B cell (primary cell): ENCODE measurements around the gene NDUFS7. TPM values are rescaled to one million over a fixed set of nuclear protein-coding genes. Genes with fewer than 3 reads are reported as not detected.

Experiments used
- ATAC-seq: fragments of 200-7000 bp; cut with Tn5 transposase; one replicate; pipeline ENCODE4 v1.10.0; 2021; ENCODE audit warnings: low read depth, mild to moderate bottlenecking, moderate number of reproducible peaks, moderate library complexity
- CTCF ChIA-PET: fragments of 350-600 bp; sonication (Branson Sonifier 250); formaldehyde crosslinking; loops from one replicate; lab custom pipeline; 2021; ENCODE audit warnings: antibody characterized with exemption, inconsistent platforms; lab: Charles Lee
- POLR2A ChIA-PET: fragments of 350-600 bp; sonication (Branson Sonifier 250); formaldehyde crosslinking; loops from one replicate; lab custom pipeline; 2021; ENCODE audit warnings: antibody characterized with exemption; lab: Charles Lee
- DNase-seq: peaks from one replicate; pipeline ENCODE4 v3.0.0; 2013
- H2AFZ ChIP-seq: 2 replicates; pipeline ENCODE4 v1.6.1; 2012; ENCODE audit warnings: mild to moderate bottlenecking, low read depth, low read length; ENCODE audit not compliant: insufficient read depth, poor library complexity, severe bottlenecking
- H3K27ac ChIP-seq, 2 donors: 1 replicate in 1 of 2; 2 replicates in 1 of 2; pipeline ENCODE4 v1.5.1; 2012 to 2013; ENCODE audit warnings: low read length in 2 of 2, mild to moderate bottlenecking in 2 of 2, moderate library complexity in 1 of 2
- H3K27me3 ChIP-seq, 4 experiments: fragments of 200-600 bp in 1 of 4; sonication (generic) in 1 of 4; replicated peaks in 1 of 4; 1 replicate in 2 of 4; 2 replicates in 2 of 4; pipeline versions ENCODE4 v1.6.1 to v1.7.0; 2013 to 2016; ENCODE audit warnings: low read length in 3 of 4, mild to moderate bottlenecking in 2 of 4, mixed read lengths in 1 of 4, moderate library complexity in 1 of 4; ENCODE audit not compliant: insufficient read depth in 4 of 4, control insufficient read depth in 3 of 4; ENCODE audit errors: control extremely low read depth in 1 of 4
- H3K36me3 ChIP-seq, 2 experiments: replicated peaks in 1 of 2; 1 replicate in 1 of 2; 2 replicates in 1 of 2; pipeline versions ENCODE4 v1.6.1 to v1.7.1; 2013; ENCODE audit warnings: low read length in 1 of 2; ENCODE audit not compliant: insufficient read depth in 2 of 2, control insufficient read depth in 1 of 2; ENCODE audit errors: control extremely low read depth in 1 of 2, extremely low read depth in 1 of 2
- H3K4me1 ChIP-seq, 2 donors: fragments of 200-600 bp in 1 of 2; sonication (generic) in 1 of 2; 1 replicate in 1 of 2; 2 replicates in 1 of 2; pipeline versions ENCODE4 v1.5.1 to v1.6.1; 2013 to 2017; ENCODE audit warnings: low read length in 2 of 2; ENCODE audit not compliant: control insufficient read depth in 2 of 2, insufficient read depth in 2 of 2
- H3K4me2 ChIP-seq: replicated peaks from 2 replicates; pipeline ENCODE3; 2012; ENCODE audit warnings: mild to moderate bottlenecking, low read depth, low read length; ENCODE audit not compliant: poor library complexity, severe bottlenecking
- H3K4me3 ChIP-seq, 5 experiments: fragments of 200-600 bp in 1 of 5; sonication (generic) in 1 of 5; 1 replicate in 3 of 5; 2 replicates in 2 of 5; pipeline versions ENCODE4 v1.5.1 to v1.7.0; 2011 to 2016; ENCODE audit warnings: low read length in 4 of 5, mild to moderate bottlenecking in 4 of 5, low read depth in 2 of 5, control low read depth in 1 of 5, moderate library complexity in 1 of 5; ENCODE audit not compliant: insufficient read depth in 1 of 5; ENCODE audit errors: control extremely low read depth in 1 of 5, extremely low read depth in 1 of 5
- H3K79me2 ChIP-seq: fragments of 200-600 bp; sonication (generic); one replicate; pipeline ENCODE4 v1.6.0; 2016; ENCODE audit warnings: low read length; ENCODE audit not compliant: control insufficient read depth, insufficient read depth
- H3K9ac ChIP-seq: fragments of 200-600 bp; sonication (generic); 2 replicates; pipeline ENCODE4 v1.6.1; 2017; ENCODE audit warnings: mild to moderate bottlenecking, low read length, moderate library complexity
- H3K9me3 ChIP-seq, 3 donors: one replicate each; pipeline versions ENCODE4 v1.6.1 to v1.7.1; 2013; ENCODE audit warnings: low read length in 2 of 3; ENCODE audit not compliant: control insufficient read depth in 2 of 3, insufficient read depth in 1 of 3; ENCODE audit errors: control extremely low read depth in 1 of 3
- H4K20me1 ChIP-seq: 2 replicates; pipeline ENCODE4 v1.6.0; 2012; ENCODE audit warnings: mild to moderate bottlenecking, low read length; ENCODE audit not compliant: insufficient read depth, control insufficient read depth, poor library complexity, severe bottlenecking
- H3K27ac Mint-ChIP-seq: one replicate; pipeline ENCODE4 v1.8.0; 2021; ENCODE audit warnings: mixed read lengths
- H3K27me3 Mint-ChIP-seq: one replicate; pipeline ENCODE4 v1.8.0; 2021; ENCODE audit warnings: mixed read lengths
- H3K4me1 Mint-ChIP-seq: one replicate; pipeline ENCODE4 v1.8.0; 2021; ENCODE audit warnings: mixed read lengths
- H3K4me3 Mint-ChIP-seq: one replicate; pipeline ENCODE4 v1.8.0; 2021; ENCODE audit warnings: mixed read lengths
- H3K9me3 Mint-ChIP-seq: one replicate; pipeline ENCODE4 v1.8.0; 2022; ENCODE audit warnings: mixed read lengths; ENCODE audit not compliant: insufficient read depth
- EZH2 ChIP-seq: IDR thresholded peaks from 2 replicates; pipeline ENCODE4 v1.6.1; 2012; ENCODE audit warnings: borderline replicate concordance, low read depth, mild to moderate bottlenecking, moderate library complexity, low read length; ENCODE audit not compliant: insufficient read depth, poor library complexity, severe bottlenecking
- WGBS: methylation state at CpG from one replicate; pipeline ENCODE4 v1.1.5; 2013; ENCODE audit warnings: missing lambda C conversion rate; ENCODE audit not compliant: insufficient coverage; 5-methylcytosine and 5-hydroxymethylcytosine counted together
- intact Hi-C: fragments of 100-400 bp; cut with micrococcal nuclease; formaldehyde crosslinking; loops from one replicate; pipeline ENCODE4 v1.10.0; 2022
- polyA plus RNA-seq: library from polyadenylated mRNA; depleted of rRNA; stranded (reverse); fragments of >200 nt; gene quantifications from 2 replicates; pipeline ENCODE4 v1.2.3, GENCODE V29; 2012
- total RNA-seq, 2 donors: library from RNA; stranded (reverse); fragments of 120-200 nt in 1 of 2; gene quantifications; 1 replicate in 1 of 2; 2 replicates in 1 of 2; pipeline versions ENCODE4 v1.2.3 to v1.2.4, GENCODE V29; 2013 to 2022
- TF ChIP-seq, protein P1 (sequence below): fragments of 200-600 bp; IDR thresholded peaks from one replicate; pipeline ENCODE4 v1.8.0; 2022; ENCODE audit warnings: antibody characterized with exemption, mild to moderate bottlenecking

NDUFS7 gene
- total and polyA plus RNA-seq, 2 donors (not counting 1 experiment from before 2014, with no cell fraction given), result 58.8 to 141 TPM

DNA sequence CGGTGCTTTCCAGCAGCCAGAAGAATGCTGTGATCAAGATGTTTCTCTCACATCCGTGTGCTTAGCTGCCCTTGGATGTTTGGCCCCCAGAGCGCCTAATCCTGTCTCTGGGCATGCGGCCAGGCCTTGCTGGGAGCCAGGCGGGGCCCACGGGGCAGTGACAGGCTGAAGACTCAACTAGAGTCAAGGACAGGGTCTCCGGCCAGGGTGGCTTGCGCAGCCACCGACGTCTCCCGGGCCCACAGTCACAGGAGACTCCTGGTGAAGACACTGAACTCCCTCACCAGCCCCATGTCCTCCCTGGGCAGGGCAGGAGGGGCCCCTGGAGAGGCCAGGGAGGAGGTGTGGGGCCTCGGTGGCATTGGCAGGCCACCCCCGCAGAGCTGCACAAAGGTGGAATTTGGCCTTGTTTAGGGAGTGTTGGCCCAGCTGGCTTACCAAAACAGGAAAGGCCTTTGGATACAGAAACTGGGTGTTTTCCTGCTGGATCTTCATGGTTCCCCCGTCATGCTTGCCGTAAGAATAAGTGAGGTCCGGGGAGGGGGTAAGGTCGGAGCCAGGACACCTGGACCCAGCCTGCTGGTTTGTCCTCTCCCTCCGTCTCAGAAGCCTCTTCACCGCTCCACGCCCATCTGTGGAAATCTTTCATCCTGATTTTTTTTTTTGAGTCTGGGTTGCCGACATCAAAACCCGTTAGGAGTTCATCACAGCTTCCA, 10.0 kb upstream of the NDUFS7 start:
- 98% methylated on average over 21 of the region's 22 CpGs for WGBS
- peaks cover 0 to 27% of the 10 kb centered on the region in 2 experiments for H3K36me3 ChIP-seq
- H3K4me2 ChIP-seq, result no peak overlapping the region
- H3K9me3 ChIP-seq, result no peaks in the 10 kb centered on the region
- DNase-seq, result no peak
- intact Hi-C loops, result loop anchor here (5.0 kb wide), 1 partner anchor 56 kb away; no protein-coding TSS in a partner anchor
- no peak overlapping the region for H2AFZ ChIP-seq
- H3K9ac ChIP-seq, result no peak overlapping the region
- H3K27me3 Mint-ChIP-seq, result no peaks in the 10 kb centered on the region
- H3K9me3 Mint-ChIP-seq, result no peaks in the 10 kb centered on the region
- H3K4me1 Mint-ChIP-seq, result no peaks in the 10 kb centered on the region
- TF ChIP-seq, protein P1, sequence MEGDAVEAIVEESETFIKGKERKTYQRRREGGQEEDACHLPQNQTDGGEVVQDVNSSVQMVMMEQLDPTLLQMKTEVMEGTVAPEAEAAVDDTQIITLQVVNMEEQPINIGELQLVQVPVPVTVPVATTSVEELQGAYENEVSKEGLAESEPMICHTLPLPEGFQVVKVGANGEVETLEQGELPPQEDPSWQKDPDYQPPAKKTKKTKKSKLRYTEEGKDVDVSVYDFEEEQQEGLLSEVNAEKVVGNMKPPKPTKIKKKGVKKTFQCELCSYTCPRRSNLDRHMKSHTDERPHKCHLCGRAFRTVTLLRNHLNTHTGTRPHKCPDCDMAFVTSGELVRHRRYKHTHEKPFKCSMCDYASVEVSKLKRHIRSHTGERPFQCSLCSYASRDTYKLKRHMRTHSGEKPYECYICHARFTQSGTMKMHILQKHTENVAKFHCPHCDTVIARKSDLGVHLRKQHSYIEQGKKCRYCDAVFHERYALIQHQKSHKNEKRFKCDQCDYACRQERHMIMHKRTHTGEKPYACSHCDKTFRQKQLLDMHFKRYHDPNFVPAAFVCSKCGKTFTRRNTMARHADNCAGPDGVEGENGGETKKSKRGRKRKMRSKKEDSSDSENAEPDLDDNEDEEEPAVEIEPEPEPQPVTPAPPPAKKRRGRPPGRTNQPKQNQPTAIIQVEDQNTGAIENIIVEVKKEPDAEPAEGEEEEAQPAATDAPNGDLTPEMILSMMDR, result no peak
- TF ChIP-seq EZH2, result no peak
- ATAC-seq, result no peak
- CTCF ChIA-PET, result interaction anchor here (1.2 to 4.6 kb wide), 5 partner anchors 9 to 129 kb away, joined by 3 to 37 read pairs (median 26); partner anchors contain the start of gene NDUFS7
- H3K4me3 ChIP-seq, result no peak overlapping the region
- H4K20me1 ChIP-seq, result no peaks in the 10 kb centered on the region
- POLR2A ChIA-PET, result no interaction called here
- no peak overlapping the region for H3K27ac Mint-ChIP-seq
- H3K27me3 ChIP-seq, result no peaks in the 10 kb centered on the region
- H3K79me2 ChIP-seq, result no peaks in the 10 kb centered on the region
- H3K27ac ChIP-seq, result no peak overlapping the region
- no peak overlapping the region for H3K4me3 Mint-ChIP-seq
- no peaks in the 10 kb centered on the region for H3K4me1 ChIP-seq

DNA sequence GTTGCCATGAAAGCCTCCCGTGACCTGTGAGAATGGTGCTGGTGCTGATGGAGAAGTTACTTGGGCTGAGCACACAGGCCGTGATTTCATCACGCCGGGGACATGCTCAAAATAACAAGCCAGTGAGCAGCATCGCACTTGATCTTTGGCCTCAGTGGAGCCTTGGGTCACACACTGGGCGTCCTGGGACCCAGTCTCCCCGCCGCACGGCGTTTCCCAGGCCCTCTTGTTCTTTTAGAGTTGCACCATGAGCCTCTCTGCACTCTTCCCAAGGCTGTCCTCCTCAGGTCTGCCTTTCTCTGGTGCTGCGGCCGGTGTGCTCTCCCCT, 9.5 kb upstream of the NDUFS7 start:
- no peaks in the 10 kb centered on the region for H4K20me1 ChIP-seq
- no peak overlapping the region for H3K27ac ChIP-seq
- POLR2A ChIA-PET, result no interaction called here
- no peak overlapping the region for H3K4me3 Mint-ChIP-seq
- H3K4me3 ChIP-seq, result no peak overlapping the region
- H3K9ac ChIP-seq, result no peak overlapping the region
- H3K27ac Mint-ChIP-seq, result no peak overlapping the region
- WGBS, result 97% methylated on average over 11 of the region's 12 CpGs
- intact Hi-C loops, result loop anchor here (5.0 kb wide), 1 partner anchor 57 kb away; no protein-coding TSS in a partner anchor
- H3K36me3 ChIP-seq, result peaks cover 0 to 27% of the 10 kb centered on the region in 2 experiments
- no peak overlapping the region for H3K4me2 ChIP-seq
- TF ChIP-seq, protein P1, result no peak
- no peak for TF ChIP-seq EZH2
- no peaks in the 10 kb centered on the region for H3K9me3 Mint-ChIP-seq
- no peaks in the 10 kb centered on the region for H3K4me1 ChIP-seq
- H3K79me2 ChIP-seq, result no peaks in the 10 kb centered on the region
- H3K27me3 ChIP-seq, result no peaks in the 10 kb centered on the region
- H3K9me3 ChIP-seq, result no peaks in the 10 kb centered on the region
- no peak overlapping the region for H2AFZ ChIP-seq
- DNase-seq (no peak), ATAC-seq (no peak)
- no peaks in the 10 kb centered on the region for H3K4me1 Mint-ChIP-seq
- CTCF ChIA-PET, result interaction anchor here (4.6 kb wide), 1 partner anchor 130 kb away, joined by 32 read pairs; no protein-coding TSS in a partner anchor
- no peaks in the 10 kb centered on the region for H3K27me3 Mint-ChIP-seq
